Measurements from ENCODE around the gene CFAP47. TPM values are rescaled to one million over a fixed set of nuclear protein-coding genes. Genes with fewer than 3 reads are reported as not detected.
A peak's percentile ranks its signal among the peaks of the same experiment; 100 is the strongest.
"Not testable (repeated sequence)": the region's sequence is repeated elsewhere in the genome, so short reads cannot be mapped to it uniquely, and the experiment has no call there.

Gene CFAP47
- total and polyA plus RNA-seq, 9 donors, result under 0.01 to 0.34 (median 0.06) TPM; not detected in 5

- H3K36me3 ChIP-seq (ENCODE audit: control insufficient read depth, insufficient read depth, low read length), result no peaks in the 10 kb centered on the region
- no peaks in the 10 kb centered on the region for H3K27me3 ChIP-seq (ENCODE audit: control insufficient read depth, insufficient read depth, low read length)
- no peak for DNase-seq
- no peaks in the 10 kb centered on the region for H3K9me3 ChIP-seq (replicated peaks; ENCODE audit: control insufficient read depth, low read depth, low read length)
- WGBS (ENCODE audit: insufficient coverage), result no CpG with 5 or more reads among the region's 1 CpG
- H3K4me1 ChIP-seq (ENCODE audit: control insufficient read depth, insufficient read depth, low read length), result no peaks in the 10 kb centered on the region
- H3K27ac ChIP-seq (ENCODE audit: low read length), result no peak overlapping the region
- no peak overlapping the region for H3K4me3 ChIP-seq (ENCODE audit: low read length)
Observed at GRCh38 chrX:36214924-36215323, 295.4 kb downstream of the CFAP47 start.

- H3K36me3 ChIP-seq (ENCODE audit: control insufficient read depth, insufficient read depth, low read length), result no peaks in the 10 kb centered on the region
- no peaks in the 10 kb centered on the region for H3K27me3 ChIP-seq (ENCODE audit: control insufficient read depth, insufficient read depth, low read length)
- H3K9me3 ChIP-seq (replicated peaks; ENCODE audit: control insufficient read depth, low read depth, low read length), result no peaks in the 10 kb centered on the region
- H3K4me1 ChIP-seq (ENCODE audit: control insufficient read depth, insufficient read depth, low read length), result no peaks in the 10 kb centered on the region
- no peak for DNase-seq
- WGBS (ENCODE audit: insufficient coverage), result no CpG with 5 or more reads among the region's 1 CpG
- no peak overlapping the region for H3K4me3 ChIP-seq (ENCODE audit: low read length)
- H3K27ac ChIP-seq (ENCODE audit: low read length), result no peak overlapping the region
Observed at GRCh38 chrX:36218801-36219200, 299.3 kb downstream of the CFAP47 start.

- not testable (repeated sequence) for DNase-seq; H3K4me3 ChIP-seq (ENCODE audit: low read length); H3K4me1 ChIP-seq (ENCODE audit: control insufficient read depth, insufficient read depth, low read length); H3K36me3 ChIP-seq (ENCODE audit: control insufficient read depth, insufficient read depth, low read length); H3K27me3 ChIP-seq (ENCODE audit: control insufficient read depth, insufficient read depth, low read length); H3K27ac ChIP-seq (ENCODE audit: low read length); H3K9me3 ChIP-seq (replicated peaks; ENCODE audit: control insufficient read depth, low read depth, low read length)
- 85% methylated on average over 9 of the region's 21 CpGs for WGBS (ENCODE audit: insufficient coverage)
Observed at GRCh38 chrX:36234840-36235528, 315.4 kb downstream of the CFAP47 start.

- H3K4me1 ChIP-seq (ENCODE audit: control insufficient read depth, insufficient read depth, low read length), result no peaks in the 10 kb centered on the region
- no CpG with 5 or more reads among the region's 1 CpG for WGBS (ENCODE audit: insufficient coverage)
- H3K9me3 ChIP-seq (replicated peaks; ENCODE audit: control insufficient read depth, low read depth, low read length), result no peaks in the 10 kb centered on the region
- H3K27me3 ChIP-seq (ENCODE audit: control insufficient read depth, insufficient read depth, low read length), result no peaks in the 10 kb centered on the region
- H3K27ac ChIP-seq (ENCODE audit: low read length), result no peak overlapping the region
- no peaks in the 10 kb centered on the region for H3K36me3 ChIP-seq (ENCODE audit: control insufficient read depth, insufficient read depth, low read length)
- H3K4me3 ChIP-seq (ENCODE audit: low read length), result no peak overlapping the region
- DNase-seq, result no peak
Observed at GRCh38 chrX:36241397-36241796, 321.9 kb downstream of the CFAP47 start.

- no peaks in the 10 kb centered on the region for H3K4me1 ChIP-seq (ENCODE audit: control insufficient read depth, insufficient read depth, low read length)
- no peaks in the 10 kb centered on the region for H3K9me3 ChIP-seq (replicated peaks; ENCODE audit: control insufficient read depth, low read depth, low read length)
- H3K4me3 ChIP-seq (ENCODE audit: low read length), result no peak overlapping the region
- DNase-seq, result no peak
- WGBS (ENCODE audit: insufficient coverage), result 93% methylated on average over 5 of the region's 5 CpGs
- H3K27me3 ChIP-seq (ENCODE audit: control insufficient read depth, insufficient read depth, low read length), result no peaks in the 10 kb centered on the region
- no peaks in the 10 kb centered on the region for H3K36me3 ChIP-seq (ENCODE audit: control insufficient read depth, insufficient read depth, low read length)
- no peak overlapping the region for H3K27ac ChIP-seq (ENCODE audit: low read length)
Observed at GRCh38 chrX:36266155-36266554, 346.6 kb downstream of the CFAP47 start.

- no peak overlapping the region for H3K4me3 ChIP-seq (ENCODE audit: low read length)
- no peaks in the 10 kb centered on the region for H3K4me1 ChIP-seq (ENCODE audit: control insufficient read depth, insufficient read depth, low read length)
- no peaks in the 10 kb centered on the region for H3K9me3 ChIP-seq (replicated peaks; ENCODE audit: control insufficient read depth, low read depth, low read length)
- WGBS (ENCODE audit: insufficient coverage), result no CpG with 5 or more reads among the region's 1 CpG
- no peaks in the 10 kb centered on the region for H3K36me3 ChIP-seq (ENCODE audit: control insufficient read depth, insufficient read depth, low read length)
- no peak overlapping the region for H3K27ac ChIP-seq (ENCODE audit: low read length)
- H3K27me3 ChIP-seq (ENCODE audit: control insufficient read depth, insufficient read depth, low read length), result no peaks in the 10 kb centered on the region
- no peak for DNase-seq
Observed at GRCh38 chrX:36310136-36310535, 390.6 kb downstream of the CFAP47 start.

GRCh38 chrX:36314303-36314702 is 394.8 kb downstream of the CFAP47 start:
- H3K27ac ChIP-seq (ENCODE audit: low read length), result no peak overlapping the region
- H3K27me3 ChIP-seq (ENCODE audit: control insufficient read depth, insufficient read depth, low read length), result no peaks in the 10 kb centered on the region
- no peak for DNase-seq
- no peaks in the 10 kb centered on the region for H3K4me1 ChIP-seq (ENCODE audit: control insufficient read depth, insufficient read depth, low read length)
- no peaks in the 10 kb centered on the region for H3K36me3 ChIP-seq (ENCODE audit: control insufficient read depth, insufficient read depth, low read length)
- H3K9me3 ChIP-seq (replicated peaks; ENCODE audit: control insufficient read depth, low read depth, low read length), result no peaks in the 10 kb centered on the region
- no peak overlapping the region for H3K4me3 ChIP-seq (ENCODE audit: low read length)
- 37% methylated on average over 3 of the region's 3 CpGs for whole genome bisulfite sequencing (ENCODE audit: insufficient coverage)

GRCh38 chrX:36334572-36334971 is 415.0 kb downstream of the CFAP47 start:
- H3K27me3 ChIP-seq (ENCODE audit: control insufficient read depth, insufficient read depth, low read length), result no peaks in the 10 kb centered on the region
- no peaks in the 10 kb centered on the region for H3K4me1 ChIP-seq (ENCODE audit: control insufficient read depth, insufficient read depth, low read length)
- no peak overlapping the region for H3K27ac ChIP-seq (ENCODE audit: low read length)
- no peaks in the 10 kb centered on the region for H3K36me3 ChIP-seq (ENCODE audit: control insufficient read depth, insufficient read depth, low read length)
- WGBS (ENCODE audit: insufficient coverage), result 100% methylated on average over 1 of the region's 1 CpG
- no peaks in the 10 kb centered on the region for H3K9me3 ChIP-seq (replicated peaks; ENCODE audit: control insufficient read depth, low read depth, low read length)
- peak; percentile 10 for DNase-seq
- H3K4me3 ChIP-seq (ENCODE audit: low read length), result no peak overlapping the region

GRCh38 chrX:36336751-36337150 is 417.2 kb downstream of the CFAP47 start:
- H3K4me3 ChIP-seq (ENCODE audit: low read length), result no peak overlapping the region
- no peak for DNase-seq

GRCh38 chrX:36344301-36344700 is 424.8 kb downstream of the CFAP47 start:
- Histone ChIP-seq H3K27ac (ENCODE audit: low read length) (no peak overlapping the region), H3K9me3 (replicated peaks; ENCODE audit: control insufficient read depth, low read depth, low read length) (no peaks in the 10 kb centered on the region), H3K27me3 (ENCODE audit: control insufficient read depth, insufficient read depth, low read length) (no peaks in the 10 kb centered on the region), H3K4me1 (ENCODE audit: control insufficient read depth, insufficient read depth, low read length) (no peaks in the 10 kb centered on the region), H3K36me3 (ENCODE audit: control insufficient read depth, insufficient read depth, low read length) (no peaks in the 10 kb centered on the region), H3K4me3 (ENCODE audit: low read length) (no peak overlapping the region)
- no peak for DNase-seq
- WGBS (ENCODE audit: insufficient coverage), result no CpG with 5 or more reads among the region's 1 CpG

More at GRCh38 chrX:36336751-36337150, 417.2 kb downstream of the CFAP47 start:
- no CpG with 5 or more reads among the region's 3 CpGs for WGBS (ENCODE audit: insufficient coverage)
- H3K27me3 ChIP-seq (ENCODE audit: control insufficient read depth, insufficient read depth, low read length), result no peaks in the 10 kb centered on the region
- H3K36me3 ChIP-seq (ENCODE audit: control insufficient read depth, insufficient read depth, low read length), result no peaks in the 10 kb centered on the region
- no peak overlapping the region for H3K27ac ChIP-seq (ENCODE audit: low read length)
- no peaks in the 10 kb centered on the region for H3K9me3 ChIP-seq (replicated peaks; ENCODE audit: control insufficient read depth, low read depth, low read length)
- no peaks in the 10 kb centered on the region for H3K4me1 ChIP-seq (ENCODE audit: control insufficient read depth, insufficient read depth, low read length)

- Histone ChIP-seq H3K9me3 (replicated peaks; ENCODE audit: control insufficient read depth, low read depth, low read length) (no peaks in the 10 kb centered on the region), H3K4me1 (ENCODE audit: control insufficient read depth, insufficient read depth, low read length) (no peaks in the 10 kb centered on the region), H3K27me3 (ENCODE audit: control insufficient read depth, insufficient read depth, low read length) (no peaks in the 10 kb centered on the region), H3K4me3 (ENCODE audit: low read length) (no peak overlapping the region), H3K36me3 (ENCODE audit: control insufficient read depth, insufficient read depth, low read length) (no peaks in the 10 kb centered on the region), H3K27ac (ENCODE audit: low read length) (no peak overlapping the region)
- WGBS (ENCODE audit: insufficient coverage), result no CpG with 5 or more reads among the region's 1 CpG
- DNase-seq, result peak; percentile 4
Observed at GRCh38 chrX:36348509-36348908, 429.0 kb downstream of the CFAP47 start.

Measured in muscle of leg (tissue), 11 donors.